Thoracic aorta (tissue), 2 donors: Measurements from ENCODE around the gene SHE. TPM values are rescaled to one million over a fixed set of nuclear protein-coding genes. Genes with fewer than 3 reads are reported as not detected.
A peak's percentile ranks its signal among the peaks of the same experiment; 100 is the strongest.

Source experiments
- ATAC-seq: fragments of 150-250 bp; one replicate; pipeline ENCODE4 v1.8.0; 2017; ENCODE audit warnings: low read depth; ENCODE audit not compliant: insufficient number of reproducible peaks, low FRiP score
- DNase-seq: peaks from one replicate; pipeline ENCODE4 v3.0.0-alpha.2; 2020; ENCODE audit warnings: low spot score
- H3K27ac ChIP-seq, 2 donors: fragments of 200-600 bp; sonication (generic); 1 replicate in 1 of 2; 2 replicates in 1 of 2; pipeline ENCODE4 v1.5.1; 2016; ENCODE audit warnings: mild to moderate bottlenecking in 2 of 2, moderate library complexity in 2 of 2
- H3K27me3 ChIP-seq: fragments of 200-600 bp; sonication (generic); replicated peaks from 2 replicates; pipeline ENCODE4 v1.6.0; 2016; ENCODE audit warnings: mild to moderate bottlenecking; ENCODE audit not compliant: insufficient read depth
- H3K36me3 ChIP-seq: fragments of 200-600 bp; sonication (generic); one replicate; pipeline ENCODE4 v1.5.1; 2016
- H3K4me1 ChIP-seq, 2 donors: fragments of 200-600 bp; sonication (generic); 1 replicate in 1 of 2; 2 replicates in 1 of 2; pipeline versions ENCODE4 v1.5.1 to v1.6.0; 2016; ENCODE audit warnings: low read depth in 2 of 2, mild to moderate bottlenecking in 1 of 2; ENCODE audit not compliant: control insufficient read depth in 1 of 2
- H3K4me3 ChIP-seq: fragments of 200-600 bp; sonication (generic); 2 replicates; pipeline ENCODE4 v1.5.1; 2016; ENCODE audit warnings: mild to moderate bottlenecking
- H3K9me3 ChIP-seq: fragments of 200-600 bp; sonication (generic); 2 replicates; pipeline ENCODE4 v1.5.1; 2016
- total RNA-seq, 2 donors: library from RNA; depleted of rRNA; stranded (reverse); fragments of >200 nt; gene quantifications; one replicate each; pipeline versions ENCODE4 v1.1.0 to v1.2.3, GENCODE V29; 2016
- TF ChIP-seq, protein P1 (sequence below): fragments of 200-600 bp; sonication (generic); IDR thresholded peaks from one replicate; pipeline ENCODE4 v1.5.1; 2019; ENCODE audit warnings: antibody characterized with exemption

SHE gene
- total RNA-seq, 2 donors from 2014 or later = 6.1 to 15.2 TPM

DNA sequence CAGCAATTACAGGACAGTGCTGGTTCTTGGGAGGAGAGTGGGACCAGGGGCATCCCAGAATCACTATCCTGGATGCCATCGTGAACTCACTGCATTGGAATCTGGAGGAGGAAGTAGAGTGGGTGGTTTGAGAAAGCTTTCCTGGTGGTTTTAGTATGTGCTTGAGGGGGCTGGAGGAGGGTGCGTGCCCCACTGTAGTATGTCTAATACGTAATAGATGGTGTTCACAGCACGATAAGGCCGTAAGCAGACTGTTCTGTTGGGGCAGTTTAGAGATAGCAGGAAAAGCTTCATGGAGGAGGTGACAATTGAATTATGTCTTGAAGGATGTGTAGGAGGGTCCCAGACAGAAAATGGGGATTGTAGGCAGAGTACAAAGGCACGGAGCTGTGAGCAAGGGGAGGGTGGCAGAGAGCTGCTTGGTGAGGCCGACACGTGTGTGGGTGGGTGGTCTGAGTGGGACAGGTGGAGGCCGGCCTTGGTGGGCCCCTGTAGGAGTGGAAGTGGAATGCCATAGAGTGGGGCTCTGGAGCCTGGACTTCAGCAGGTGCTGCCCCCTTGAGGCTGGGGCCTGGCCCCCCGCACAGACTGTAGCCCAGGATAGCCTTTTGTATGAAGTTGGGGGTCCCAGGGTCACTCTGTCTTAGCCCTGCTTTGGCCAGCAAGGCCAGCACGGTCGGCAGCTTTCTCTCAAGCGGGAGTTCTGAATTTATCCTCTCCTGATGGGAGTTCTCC lies 60.0 kb downstream of the SHE start:
- DNase-seq (no peak), ATAC-seq (no peak)
- TF ChIP-seq, protein P1, sequence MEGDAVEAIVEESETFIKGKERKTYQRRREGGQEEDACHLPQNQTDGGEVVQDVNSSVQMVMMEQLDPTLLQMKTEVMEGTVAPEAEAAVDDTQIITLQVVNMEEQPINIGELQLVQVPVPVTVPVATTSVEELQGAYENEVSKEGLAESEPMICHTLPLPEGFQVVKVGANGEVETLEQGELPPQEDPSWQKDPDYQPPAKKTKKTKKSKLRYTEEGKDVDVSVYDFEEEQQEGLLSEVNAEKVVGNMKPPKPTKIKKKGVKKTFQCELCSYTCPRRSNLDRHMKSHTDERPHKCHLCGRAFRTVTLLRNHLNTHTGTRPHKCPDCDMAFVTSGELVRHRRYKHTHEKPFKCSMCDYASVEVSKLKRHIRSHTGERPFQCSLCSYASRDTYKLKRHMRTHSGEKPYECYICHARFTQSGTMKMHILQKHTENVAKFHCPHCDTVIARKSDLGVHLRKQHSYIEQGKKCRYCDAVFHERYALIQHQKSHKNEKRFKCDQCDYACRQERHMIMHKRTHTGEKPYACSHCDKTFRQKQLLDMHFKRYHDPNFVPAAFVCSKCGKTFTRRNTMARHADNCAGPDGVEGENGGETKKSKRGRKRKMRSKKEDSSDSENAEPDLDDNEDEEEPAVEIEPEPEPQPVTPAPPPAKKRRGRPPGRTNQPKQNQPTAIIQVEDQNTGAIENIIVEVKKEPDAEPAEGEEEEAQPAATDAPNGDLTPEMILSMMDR = peak; percentile 18
- H3K4me3 ChIP-seq = no peak overlapping the region
- no peaks in the 10 kb centered on the region for H3K27me3 ChIP-seq
- no peak overlapping the region for H3K27ac ChIP-seq
- no peaks in the 10 kb centered on the region for H3K36me3 ChIP-seq
- no peaks in the 10 kb centered on the region for H3K4me1 ChIP-seq
- no peaks in the 10 kb centered on the region for H3K9me3 ChIP-seq

DNA sequence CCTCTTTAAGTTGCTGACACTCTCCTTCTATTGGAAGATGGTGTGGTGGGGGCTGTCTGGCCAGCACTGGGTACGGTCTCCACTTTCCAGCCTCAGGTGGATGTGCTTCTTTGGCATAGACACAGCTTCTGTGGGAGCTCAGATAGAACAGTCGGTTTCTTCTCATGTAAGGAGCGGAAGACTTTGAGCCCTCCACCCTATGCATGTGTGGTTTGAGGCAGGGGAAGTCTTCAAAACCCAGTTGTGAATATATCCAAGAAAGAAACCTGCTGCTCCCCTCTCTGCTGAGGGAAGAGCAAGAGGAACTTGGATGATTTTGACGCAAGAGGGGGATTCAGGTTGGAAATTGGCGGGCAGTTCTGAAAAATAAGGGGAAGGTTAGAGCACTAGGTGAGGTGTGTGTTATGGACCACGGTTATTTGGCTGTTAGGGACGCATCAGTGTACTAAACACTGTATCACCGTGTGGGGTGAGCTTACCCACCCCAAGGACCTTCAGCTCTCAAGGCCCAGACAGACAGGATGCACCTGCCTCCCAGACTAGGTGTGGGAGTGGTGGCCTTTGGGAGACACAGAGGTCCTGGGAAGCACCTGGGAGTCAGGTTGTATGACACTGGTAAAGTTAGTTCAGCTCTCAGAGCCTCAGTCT lies 60.8 kb downstream of the SHE start:
- Histone ChIP-seq H3K27me3 (no peaks in the 10 kb centered on the region), H3K9me3 (no peaks in the 10 kb centered on the region), H3K36me3 (no peaks in the 10 kb centered on the region), H3K4me1 (no peaks in the 10 kb centered on the region), H3K27ac (no peak overlapping the region), H3K4me3 (no peak overlapping the region)
- DNase-seq (no peak), ATAC-seq (no peak)
- TF ChIP-seq, protein P1 = no peak

DNA sequence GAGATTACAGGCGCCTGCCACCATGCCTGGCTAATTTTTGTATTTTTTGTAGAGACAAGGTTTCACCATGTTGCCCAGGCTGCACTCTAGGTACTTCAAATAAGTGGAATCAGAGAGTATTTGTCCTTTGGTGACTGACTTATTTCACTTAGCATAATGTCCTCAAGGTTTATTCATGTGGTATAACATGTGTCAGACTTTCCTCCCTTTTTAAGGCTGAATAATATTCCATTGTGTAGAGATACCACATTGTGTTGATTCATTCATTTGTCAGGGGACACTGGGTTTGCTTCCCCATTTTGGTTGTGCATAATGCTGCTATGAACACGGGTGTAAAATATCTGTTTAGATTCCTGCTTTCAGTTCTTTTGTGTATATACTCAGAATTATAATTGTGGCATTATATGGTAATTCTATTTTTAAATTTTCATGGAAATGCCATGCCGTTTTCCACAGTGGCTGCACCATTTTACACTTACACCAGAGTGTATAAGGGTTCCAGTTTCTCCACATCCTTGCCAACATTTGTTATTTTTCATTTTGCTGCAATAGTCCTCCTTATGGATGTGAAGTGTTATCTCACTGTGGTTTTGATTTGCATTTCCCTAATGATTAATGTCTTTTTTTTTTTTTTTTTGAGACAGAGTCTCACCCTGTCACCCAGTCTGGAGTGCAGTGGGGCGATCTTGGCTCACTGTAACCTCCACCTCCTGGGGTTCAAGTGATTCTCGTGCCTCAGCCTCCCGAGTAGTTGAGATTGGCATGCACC lies 62.0 kb downstream of the SHE start:
- H3K27ac ChIP-seq = no peak overlapping the region
- peaks cover 0 to under 1% of the 10 kb centered on the region in 2 donors for H3K4me1 ChIP-seq
- H3K36me3 ChIP-seq = no peaks in the 10 kb centered on the region
- ATAC-seq (no peak), DNase-seq (no peak)
- H3K4me3 ChIP-seq = no peak overlapping the region
- no peaks in the 10 kb centered on the region for H3K27me3 ChIP-seq
- H3K9me3 ChIP-seq = no peaks in the 10 kb centered on the region
- TF ChIP-seq, protein P1 = no peak

DNA sequence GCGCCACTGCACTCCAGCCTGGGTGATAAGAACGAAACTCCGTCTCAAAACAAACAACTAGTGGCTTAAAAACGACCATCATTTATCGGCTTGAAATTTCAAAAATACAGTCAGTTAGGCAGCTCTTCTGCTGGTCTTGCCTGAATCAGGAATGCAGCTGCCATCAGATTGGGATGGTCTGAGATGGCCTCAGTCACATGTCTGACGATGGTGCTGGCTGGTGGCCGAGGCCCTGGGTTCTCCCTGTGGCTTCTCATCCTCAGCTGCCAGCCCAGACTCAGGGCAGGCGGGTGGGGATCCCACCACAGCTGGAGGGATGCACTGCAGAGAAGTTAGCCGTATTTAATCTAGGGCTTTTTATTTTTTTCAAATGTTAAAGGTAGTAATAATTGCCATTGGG lies 65.8 kb downstream of the SHE start:
- H3K27me3 ChIP-seq = no peaks in the 10 kb centered on the region
- DNase-seq (no peak), ATAC-seq (no peak)
- H3K4me3 ChIP-seq = no peak overlapping the region
- TF ChIP-seq, protein P1 = no peak
- H3K36me3 ChIP-seq = no peaks in the 10 kb centered on the region
- H3K9me3 ChIP-seq = no peaks in the 10 kb centered on the region
- H3K27ac ChIP-seq = no peak overlapping the region
- H3K4me1 ChIP-seq = peaks cover 5 to 17% of the 10 kb centered on the region in 2 donors

DNA sequence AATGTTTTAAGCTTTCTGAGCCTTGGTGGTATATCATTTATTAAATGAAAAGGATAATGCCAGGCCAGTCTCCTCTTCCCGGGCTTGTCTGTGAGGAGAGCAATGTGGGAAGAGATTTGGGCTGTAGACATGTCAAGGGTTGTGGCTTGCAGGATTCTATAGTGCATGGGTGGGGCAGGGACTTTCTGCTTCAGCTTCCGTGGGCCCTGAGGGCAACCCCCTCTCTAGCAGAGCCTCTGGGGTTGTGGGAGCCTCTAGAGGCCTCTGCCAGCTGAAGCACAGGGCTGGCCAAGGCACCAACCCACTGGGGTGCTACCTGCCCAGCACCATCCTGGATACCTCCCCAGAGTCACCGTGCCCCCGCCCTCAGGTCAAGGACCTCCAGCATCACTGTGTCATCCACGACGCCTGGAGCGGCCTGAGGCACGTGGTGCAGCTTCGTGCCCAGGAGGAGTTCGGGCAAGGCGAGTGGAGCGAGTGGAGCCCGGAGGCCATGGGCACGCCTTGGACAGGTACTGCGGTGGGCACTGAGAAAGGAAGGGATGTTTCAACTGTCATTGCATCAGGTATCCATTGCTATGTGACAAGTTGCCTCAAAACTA lies 66.5 kb downstream of the SHE start:
- Histone ChIP-seq H3K36me3 (no peaks in the 10 kb centered on the region), H3K4me3 (no peak overlapping the region), H3K4me1 (peaks cover 5 to 17% of the 10 kb centered on the region in 2 donors), H3K9me3 (no peaks in the 10 kb centered on the region), H3K27ac (no peak overlapping the region), H3K27me3 (no peaks in the 10 kb centered on the region)
- ATAC-seq = no peak
- TF ChIP-seq, protein P1 = no peak
- no peak for DNase-seq
